HFF-Myc (cell line): ENCODE data around the gene RBP2.

Experiments
- DNase-seq: peaks from one replicate; pipeline ENCODE4 v3.0.0-alpha.2; 2011; ENCODE audit warnings: low read depth; ENCODE audit errors: extremely low read depth
- H3K4me3 ChIP-seq: replicated peaks from 2 replicates; pipeline ENCODE4 v1.5.1; 2011; ENCODE audit warnings: low read depth, mild to moderate bottlenecking, control low read depth, low read length
- CTCF ChIP-seq: IDR thresholded peaks from 2 replicates; pipeline ENCODE4 v1.5.1; 2012; ENCODE audit warnings: mild to moderate bottlenecking, low read depth, low read length, control low read depth; ENCODE audit errors: missing control alignments

RBP2 gene

GRCh38 chr3:139450159-139450558, 26.2 kb downstream of the RBP2 start:
- no peak for DNase-seq
- no peak for TF ChIP-seq CTCF
- no peak overlapping the region for H3K4me3 ChIP-seq

GRCh38 chr3:139449566-139449965, 26.8 kb downstream of the RBP2 start:
- no peak overlapping the region for H3K4me3 ChIP-seq
- TF ChIP-seq CTCF, result no peak
- no peak for DNase-seq

- H3K4me3 ChIP-seq, result no peak overlapping the region
- DNase-seq, result no peak
- TF ChIP-seq CTCF, result no peak
Observed at GRCh38 chr3:139448104-139448503, 28.2 kb downstream of the RBP2 start.

- DNase-seq, result no peak
- no peak for TF ChIP-seq CTCF
- H3K4me3 ChIP-seq, result no peak overlapping the region
Observed at GRCh38 chr3:139447486-139447885, 28.8 kb downstream of the RBP2 start.

- no peak for DNase-seq
- H3K4me3 ChIP-seq, result no peak overlapping the region
- TF ChIP-seq CTCF, result no peak
Observed at GRCh38 chr3:139444446-139444845, 31.9 kb downstream of the RBP2 start.

GRCh38 chr3:139443186-139443585, 33.1 kb downstream of the RBP2 start:
- no peak for TF ChIP-seq CTCF
- H3K4me3 ChIP-seq, result no peak overlapping the region
- DNase-seq, result no peak

GRCh38 chr3:139441656-139442055, 34.7 kb downstream of the RBP2 start:
- no peak for TF ChIP-seq CTCF
- no peak overlapping the region for H3K4me3 ChIP-seq
- DNase-seq, result no peak
